Choroid plexus epithelial cell (primary cell): ENCODE measurements around the gene COL11A2.

ENCODE experiments used
- DNase-seq: peaks from one replicate; pipeline ENCODE4 v3.0.0-alpha.2; 2010; ENCODE audit warnings: low read depth
- H3K4me3 ChIP-seq: 2 replicates; pipeline ENCODE4 v1.5.1; 2011; ENCODE audit warnings: low read depth, mild to moderate bottlenecking, control low read depth, low read length, moderate library complexity
- TF ChIP-seq, protein P1 (sequence below): conservative IDR thresholded peaks from 2 replicates; pipeline ENCODE4 v1.5.1; 2011; ENCODE audit warnings: low read depth, mild to moderate bottlenecking, control low read depth, inconsistent platforms, low read length, moderate library complexity

The COL11A2 gene

DNA sequence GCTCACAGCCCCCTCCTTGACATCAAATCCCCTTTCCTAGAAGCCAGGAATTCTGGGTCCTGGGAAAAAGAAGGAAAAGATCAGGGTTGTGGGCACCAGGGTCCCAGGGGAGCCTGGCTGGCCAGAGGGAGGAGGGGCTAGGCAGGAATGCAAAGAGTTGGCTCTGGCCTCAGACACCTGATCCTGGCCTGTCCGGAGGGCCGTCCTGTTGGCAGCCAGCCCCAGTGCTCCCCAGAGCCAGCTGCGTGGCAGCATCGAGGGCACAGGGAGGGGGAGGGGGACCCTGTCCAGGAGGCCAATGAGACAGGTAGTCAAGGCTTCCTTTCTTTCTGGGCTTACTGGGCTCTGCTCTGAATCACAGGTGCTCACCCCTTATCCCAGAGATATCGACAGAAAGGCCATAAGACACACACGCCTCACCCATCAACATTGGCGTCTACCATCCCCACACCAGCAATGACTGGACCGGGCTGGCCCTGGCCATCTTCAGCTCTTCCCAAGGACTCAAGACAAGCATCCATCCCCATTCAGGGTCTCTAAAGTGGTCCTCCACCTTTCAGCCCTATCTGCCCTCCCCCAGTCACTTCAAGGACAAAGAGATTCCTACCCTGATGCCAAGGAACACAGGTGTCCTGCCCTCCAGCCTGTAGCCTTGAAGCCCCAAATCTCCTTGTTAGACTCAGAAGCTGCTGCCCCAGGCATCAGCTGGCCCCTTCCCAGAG, 723 bp downstream of the COL11A2 start:
- H3K4me3 ChIP-seq = no peak overlapping the region
- TF ChIP-seq, protein P1, sequence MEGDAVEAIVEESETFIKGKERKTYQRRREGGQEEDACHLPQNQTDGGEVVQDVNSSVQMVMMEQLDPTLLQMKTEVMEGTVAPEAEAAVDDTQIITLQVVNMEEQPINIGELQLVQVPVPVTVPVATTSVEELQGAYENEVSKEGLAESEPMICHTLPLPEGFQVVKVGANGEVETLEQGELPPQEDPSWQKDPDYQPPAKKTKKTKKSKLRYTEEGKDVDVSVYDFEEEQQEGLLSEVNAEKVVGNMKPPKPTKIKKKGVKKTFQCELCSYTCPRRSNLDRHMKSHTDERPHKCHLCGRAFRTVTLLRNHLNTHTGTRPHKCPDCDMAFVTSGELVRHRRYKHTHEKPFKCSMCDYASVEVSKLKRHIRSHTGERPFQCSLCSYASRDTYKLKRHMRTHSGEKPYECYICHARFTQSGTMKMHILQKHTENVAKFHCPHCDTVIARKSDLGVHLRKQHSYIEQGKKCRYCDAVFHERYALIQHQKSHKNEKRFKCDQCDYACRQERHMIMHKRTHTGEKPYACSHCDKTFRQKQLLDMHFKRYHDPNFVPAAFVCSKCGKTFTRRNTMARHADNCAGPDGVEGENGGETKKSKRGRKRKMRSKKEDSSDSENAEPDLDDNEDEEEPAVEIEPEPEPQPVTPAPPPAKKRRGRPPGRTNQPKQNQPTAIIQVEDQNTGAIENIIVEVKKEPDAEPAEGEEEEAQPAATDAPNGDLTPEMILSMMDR = no peak
- DNase-seq = no peak

DNA sequence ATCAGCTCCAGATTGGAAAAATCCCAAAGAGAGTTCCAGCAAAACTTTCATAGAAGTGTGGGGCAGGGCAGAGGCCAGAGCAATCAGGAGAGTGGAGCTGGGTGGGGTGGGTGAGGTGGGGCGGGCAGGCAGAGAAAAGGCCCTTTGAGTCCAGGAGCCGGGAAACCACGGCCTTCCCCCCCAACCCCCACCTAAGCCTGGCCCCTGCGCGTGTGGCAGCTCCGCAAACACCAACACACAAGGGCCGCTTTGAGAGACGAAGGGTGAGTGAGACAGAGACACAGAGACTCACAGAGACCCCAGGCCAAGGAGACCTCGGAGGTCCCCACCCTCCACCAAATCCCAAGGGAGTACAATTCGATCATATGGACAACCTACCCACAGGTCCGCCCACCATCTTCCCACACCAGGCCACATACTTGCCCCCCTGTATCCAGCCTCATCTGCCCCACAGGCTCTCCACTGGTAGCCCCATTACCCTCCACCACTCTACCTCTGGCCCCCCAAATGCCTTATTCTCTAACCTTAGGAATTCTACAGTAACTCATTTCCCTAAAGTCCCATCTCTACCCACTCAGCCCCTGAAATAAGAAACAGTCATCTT, 1.7 kb downstream of the COL11A2 start:
- no peak overlapping the region for H3K4me3 ChIP-seq
- DNase-seq = no peak
- TF ChIP-seq, protein P1 = no peak

DNA sequence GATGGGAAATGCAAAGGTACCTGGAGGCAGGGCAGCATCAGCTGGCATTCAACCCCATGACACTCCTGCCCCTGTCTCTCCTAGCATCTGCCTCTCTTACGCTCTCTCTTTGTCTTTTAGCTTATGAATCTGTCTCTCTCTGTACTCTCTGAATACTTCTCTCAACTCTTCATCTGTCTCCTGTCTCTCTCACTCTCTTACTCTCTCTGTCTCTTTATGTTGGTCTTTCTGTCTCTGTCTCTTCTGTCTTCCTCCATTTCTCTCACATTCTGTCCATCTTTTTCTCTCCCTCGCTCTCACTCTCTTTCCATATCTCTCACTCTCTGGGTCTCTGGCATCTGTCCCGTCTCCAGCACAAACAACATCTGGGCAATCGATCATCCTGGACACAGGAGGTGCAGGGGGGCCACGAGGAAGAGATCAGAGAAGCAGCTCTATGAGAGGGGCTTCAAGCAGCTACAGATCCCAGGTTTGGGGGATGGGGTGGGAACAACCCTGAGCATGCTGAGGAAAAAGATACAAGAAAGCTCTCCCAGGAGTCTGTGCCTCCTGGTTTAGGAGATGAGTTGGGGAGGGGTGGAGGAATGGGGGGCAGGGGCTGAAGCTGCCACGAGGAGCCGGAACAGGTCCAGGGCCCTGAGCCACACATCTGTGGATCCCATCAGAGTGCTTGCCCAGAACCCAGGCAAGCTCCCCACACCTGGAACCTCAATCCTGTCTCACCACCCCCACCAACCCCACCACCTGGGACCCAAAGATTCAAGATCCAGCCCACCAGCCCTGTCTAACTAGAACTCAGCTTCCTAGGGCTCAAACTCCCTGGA, 2.4 kb downstream of the COL11A2 start:
- no peak overlapping the region for H3K4me3 ChIP-seq
- TF ChIP-seq, protein P1 = no peak

DNA sequence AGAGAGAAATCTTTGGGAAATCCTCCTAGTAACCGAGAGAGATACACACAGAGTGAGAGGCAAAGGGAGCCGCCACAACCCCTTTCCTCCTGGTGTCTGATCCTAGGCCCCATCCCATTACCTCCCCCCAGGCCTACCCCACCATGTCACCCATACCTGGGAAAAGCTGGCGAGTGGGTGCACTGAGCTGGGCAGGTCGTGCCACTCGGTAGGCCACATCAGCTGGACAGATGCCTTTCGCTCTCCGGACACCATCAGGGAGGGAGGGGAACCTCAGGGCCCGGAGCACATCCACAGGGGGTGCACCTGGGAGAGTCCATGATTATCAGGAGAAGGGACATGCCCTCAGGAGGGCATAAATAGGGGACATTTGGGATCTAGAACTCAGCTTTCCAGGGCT, 3.1 kb downstream of the COL11A2 start:
- no peak for DNase-seq
- TF ChIP-seq, protein P1 = no peak

More for the DNA sequence above, 2.4 kb downstream of the COL11A2 start:
- no peak for DNase-seq

DNA sequence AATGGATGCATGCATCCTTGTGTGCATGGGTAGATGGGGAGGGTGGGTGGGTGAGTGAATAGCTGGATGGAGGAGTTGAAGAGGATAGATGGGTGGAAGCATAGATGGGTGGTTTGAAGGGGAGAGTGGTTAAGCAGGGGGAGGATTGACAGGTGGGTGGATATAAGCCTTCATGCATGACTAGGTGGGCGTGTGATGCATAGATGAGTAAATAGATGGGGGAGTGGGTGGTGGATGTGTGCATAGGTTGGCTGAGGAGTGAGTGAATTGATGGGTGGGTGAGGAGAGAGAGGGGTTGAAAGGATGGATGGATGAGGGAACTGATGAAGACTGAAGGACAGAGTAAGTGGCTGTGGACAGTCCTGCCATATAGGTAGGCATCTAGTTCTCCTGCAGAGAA, 4.5 kb downstream of the COL11A2 start:
- no peak for DNase-seq
- TF ChIP-seq, protein P1 = no peak
- H3K4me3 ChIP-seq = no peak overlapping the region

More for the DNA sequence above, 3.1 kb downstream of the COL11A2 start:
- H3K4me3 ChIP-seq = no peak overlapping the region

DNA sequence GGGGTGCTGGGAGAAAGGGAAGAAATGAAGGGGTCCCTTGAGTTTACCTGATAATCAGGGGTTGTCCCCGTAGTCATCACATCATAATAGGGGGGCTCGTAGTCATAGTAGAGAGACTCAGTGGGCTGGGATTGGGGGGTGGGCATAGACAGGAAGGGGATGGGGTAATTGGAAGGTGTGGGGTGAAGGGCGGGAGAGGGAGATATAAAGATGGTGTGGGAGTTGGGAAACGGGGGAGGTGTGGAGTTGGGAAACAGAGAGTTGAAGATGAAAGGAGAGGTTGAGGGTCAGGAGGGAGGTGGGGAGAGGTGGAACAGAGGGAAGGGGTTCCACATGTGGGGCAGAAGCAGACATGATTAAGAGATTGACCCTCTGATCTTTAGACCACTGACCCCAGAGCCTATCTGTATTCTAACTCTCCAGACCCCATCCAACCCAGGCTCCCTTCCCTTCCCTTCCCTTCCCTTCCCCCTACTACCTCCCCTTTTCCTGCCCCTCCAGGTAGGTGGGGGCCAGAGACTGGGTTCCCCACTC, 6.5 kb downstream of the COL11A2 start:
- TF ChIP-seq, protein P1 = no peak
- no peak for DNase-seq
- H3K4me3 ChIP-seq = no peak overlapping the region
